Bronchial epithelial cell (primary cell): ENCODE data around the gene SLC45A1. TPM values are rescaled to one million over a fixed set of nuclear protein-coding genes. Genes with fewer than 3 reads are reported as not detected.

Experiments
- DNase-seq: peaks from one replicate; pipeline ENCODE4 v3.0.0-alpha.2; 2010; ENCODE audit warnings: low read depth
- FAIRE-seq: peaks from 2 replicates; lab custom pipeline; 2011; peaks lifted over from hg19 to GRCh38; lab: Jason Lieb, UNC
- H3K27me3 ChIP-seq: 2 replicates; pipeline ENCODE4 v1.5.1; 2011; ENCODE audit warnings: low read length; ENCODE audit not compliant: control insufficient read depth, insufficient read depth
- H3K36me3 ChIP-seq: 2 replicates; pipeline ENCODE4 v1.5.1; 2011; ENCODE audit warnings: low read length; ENCODE audit not compliant: control insufficient read depth, insufficient read depth
- H3K4me3 ChIP-seq: 2 replicates; pipeline ENCODE4 v1.5.1; 2011; ENCODE audit warnings: mild to moderate bottlenecking, low read depth, low read length, control low read depth
- total RNA-seq: library from RNA; depleted of rRNA; stranded (reverse); fragments of >200 nt; gene quantifications from 2 replicates; pipeline ENCODE4 v1.2.1, GENCODE V29; 2014
- TF ChIP-seq, protein P1 (sequence below): IDR thresholded peaks from 2 replicates; pipeline ENCODE4 v1.5.1; 2011; ENCODE audit warnings: mild to moderate bottlenecking, moderate library complexity, low read length, control low read depth, inconsistent platforms; ENCODE audit not compliant: insufficient read depth, severe bottlenecking

Gene SLC45A1
- total RNA-seq, 1 donor from 2014 or later = 0.26 TPM

DNA sequence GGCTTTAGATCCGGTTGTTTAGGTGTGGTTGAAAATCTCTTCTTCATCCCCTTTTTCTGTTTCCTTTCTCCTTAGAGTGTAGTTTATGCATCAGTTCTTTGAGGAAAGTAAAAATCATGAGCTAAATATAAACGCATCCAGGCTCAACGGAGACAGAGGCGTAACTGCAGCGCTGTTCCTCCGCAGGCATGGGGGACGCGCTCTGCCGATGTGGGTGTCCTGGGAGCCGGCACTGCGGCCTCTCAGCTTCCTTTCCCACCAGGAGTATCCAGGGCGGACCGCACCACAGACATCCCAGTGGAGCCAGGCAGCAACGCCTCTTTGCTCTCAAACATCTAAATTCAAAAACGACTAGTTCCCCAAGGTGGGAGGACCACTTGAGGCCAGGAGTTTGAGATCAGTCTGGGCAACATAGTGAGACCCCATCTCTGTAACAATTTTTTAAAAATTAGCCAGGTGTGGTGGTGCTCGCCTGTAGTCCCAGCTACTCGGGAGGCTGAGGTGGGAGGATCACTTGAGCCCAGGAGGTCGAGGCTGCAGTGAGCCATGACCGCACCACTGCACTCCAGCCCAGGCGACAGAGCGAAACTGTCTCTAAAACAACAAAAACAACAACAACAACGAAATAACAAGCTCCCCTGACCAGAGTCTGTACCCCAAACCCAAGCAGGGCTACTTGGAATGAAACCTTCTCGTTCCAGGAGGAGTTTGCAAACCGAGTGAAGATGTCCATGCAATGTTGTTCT lies 16.4 kb downstream of the SLC45A1 start:
- H3K36me3 ChIP-seq = no peaks in the 10 kb centered on the region
- H3K27me3 ChIP-seq = no peaks in the 10 kb centered on the region
- no peak overlapping the region for H3K4me3 ChIP-seq
- FAIRE-seq (no peak), DNase-seq (no peak)
- TF ChIP-seq, protein P1, sequence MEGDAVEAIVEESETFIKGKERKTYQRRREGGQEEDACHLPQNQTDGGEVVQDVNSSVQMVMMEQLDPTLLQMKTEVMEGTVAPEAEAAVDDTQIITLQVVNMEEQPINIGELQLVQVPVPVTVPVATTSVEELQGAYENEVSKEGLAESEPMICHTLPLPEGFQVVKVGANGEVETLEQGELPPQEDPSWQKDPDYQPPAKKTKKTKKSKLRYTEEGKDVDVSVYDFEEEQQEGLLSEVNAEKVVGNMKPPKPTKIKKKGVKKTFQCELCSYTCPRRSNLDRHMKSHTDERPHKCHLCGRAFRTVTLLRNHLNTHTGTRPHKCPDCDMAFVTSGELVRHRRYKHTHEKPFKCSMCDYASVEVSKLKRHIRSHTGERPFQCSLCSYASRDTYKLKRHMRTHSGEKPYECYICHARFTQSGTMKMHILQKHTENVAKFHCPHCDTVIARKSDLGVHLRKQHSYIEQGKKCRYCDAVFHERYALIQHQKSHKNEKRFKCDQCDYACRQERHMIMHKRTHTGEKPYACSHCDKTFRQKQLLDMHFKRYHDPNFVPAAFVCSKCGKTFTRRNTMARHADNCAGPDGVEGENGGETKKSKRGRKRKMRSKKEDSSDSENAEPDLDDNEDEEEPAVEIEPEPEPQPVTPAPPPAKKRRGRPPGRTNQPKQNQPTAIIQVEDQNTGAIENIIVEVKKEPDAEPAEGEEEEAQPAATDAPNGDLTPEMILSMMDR = no peak

DNA sequence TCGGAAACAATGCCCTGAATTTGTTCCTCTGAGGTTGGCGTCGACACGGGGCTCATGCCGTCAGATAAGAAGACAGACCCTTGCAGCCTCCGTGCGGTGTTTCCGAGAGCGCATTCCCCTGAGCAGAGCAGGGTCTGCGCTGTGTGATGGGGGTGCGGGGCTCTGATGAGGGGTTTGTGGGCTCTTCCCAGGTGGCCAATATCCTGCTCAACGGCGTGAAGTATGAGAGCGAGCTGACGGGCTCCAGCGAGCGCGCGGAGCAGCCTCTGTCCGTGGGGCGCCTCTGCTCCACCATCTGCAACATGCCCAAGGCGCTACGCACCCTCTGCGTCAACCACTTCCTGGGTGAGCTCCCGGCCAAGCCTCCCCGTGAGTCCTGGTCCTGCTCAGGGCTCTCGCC lies 17.3 kb downstream of the SLC45A1 start:
- FAIRE-seq (no peak), DNase-seq (no peak)
- TF ChIP-seq, protein P1 = no peak
- no peaks in the 10 kb centered on the region for H3K36me3 ChIP-seq
- H3K27me3 ChIP-seq = no peaks in the 10 kb centered on the region
- H3K4me3 ChIP-seq = no peak overlapping the region

DNA sequence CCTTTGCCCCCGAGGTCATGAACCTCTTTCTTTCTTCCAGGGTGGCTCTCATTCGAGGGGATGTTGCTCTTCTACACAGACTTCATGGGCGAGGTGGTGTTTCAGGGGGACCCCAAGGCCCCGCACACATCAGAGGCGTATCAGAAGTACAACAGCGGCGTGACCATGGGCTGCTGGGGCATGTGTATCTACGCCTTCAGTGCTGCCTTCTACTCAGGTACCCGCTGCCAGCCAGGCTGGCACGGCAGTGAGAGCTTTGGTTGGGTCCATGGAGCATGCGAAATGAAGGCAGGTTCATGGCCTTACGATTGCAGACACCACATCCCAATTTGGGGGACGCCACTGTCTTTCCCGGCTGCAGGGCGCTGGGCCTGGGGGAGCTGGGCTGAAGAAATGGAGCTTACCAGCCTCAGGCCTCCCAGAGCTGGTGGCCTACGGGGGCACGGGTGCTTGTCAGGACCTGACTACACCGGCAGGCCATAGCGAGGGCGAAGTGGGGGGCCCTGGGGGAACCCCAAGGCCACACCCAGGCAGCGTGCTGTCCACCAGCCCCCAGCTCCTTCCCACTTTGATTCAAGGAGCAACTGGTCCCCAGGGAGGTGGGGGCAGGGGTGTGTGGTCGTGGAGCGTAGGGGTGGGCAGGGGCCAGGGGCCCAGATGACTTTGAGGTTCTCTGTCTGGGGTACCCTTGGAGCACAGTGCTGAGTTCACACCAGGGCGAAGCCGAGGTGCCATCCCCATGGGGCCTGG lies 20.0 kb downstream of the SLC45A1 start:
- Histone ChIP-seq H3K27me3 (no peaks in the 10 kb centered on the region), H3K36me3 (no peaks in the 10 kb centered on the region), H3K4me3 (no peak overlapping the region)
- FAIRE-seq = no peak
- no peak for DNase-seq
- TF ChIP-seq, protein P1 = no peak

DNA sequence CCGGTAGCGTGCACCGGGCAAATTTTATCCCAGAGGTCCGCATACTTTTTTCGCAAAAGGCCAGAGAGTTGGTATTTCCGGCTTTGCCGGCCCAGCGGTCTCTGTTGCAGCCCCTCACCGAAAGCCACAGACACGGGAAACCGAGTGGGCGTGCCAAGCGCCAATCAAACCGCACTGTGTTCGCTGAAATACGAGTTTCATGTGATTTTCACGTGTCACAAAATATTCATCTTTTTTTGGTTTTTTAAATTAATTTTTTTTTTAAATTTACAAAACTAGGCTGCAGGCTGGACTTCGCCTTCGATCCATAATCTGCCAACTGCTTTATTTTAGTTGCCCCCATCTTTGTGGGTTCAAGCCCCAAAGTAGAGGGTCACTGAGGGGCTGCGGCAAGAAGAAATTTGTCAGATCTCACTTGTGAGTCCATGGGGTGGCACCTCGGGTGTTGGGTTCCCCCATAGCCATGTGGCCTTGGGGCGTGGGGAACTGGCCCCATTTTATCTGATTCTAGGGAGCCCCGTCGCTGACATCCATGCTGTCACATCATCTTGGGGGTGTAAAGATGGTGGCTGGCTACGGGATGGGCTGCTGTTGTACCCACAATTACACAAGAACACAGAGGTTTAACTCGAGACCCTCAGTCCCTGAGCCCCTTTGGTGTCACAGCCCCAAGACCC lies 20.8 kb downstream of the SLC45A1 start:
- FAIRE-seq (no peak), DNase-seq (no peak)
- TF ChIP-seq, protein P1 = no peak
- no peaks in the 10 kb centered on the region for H3K27me3 ChIP-seq
- H3K36me3 ChIP-seq = no peaks in the 10 kb centered on the region
- no peak overlapping the region for H3K4me3 ChIP-seq

DNA sequence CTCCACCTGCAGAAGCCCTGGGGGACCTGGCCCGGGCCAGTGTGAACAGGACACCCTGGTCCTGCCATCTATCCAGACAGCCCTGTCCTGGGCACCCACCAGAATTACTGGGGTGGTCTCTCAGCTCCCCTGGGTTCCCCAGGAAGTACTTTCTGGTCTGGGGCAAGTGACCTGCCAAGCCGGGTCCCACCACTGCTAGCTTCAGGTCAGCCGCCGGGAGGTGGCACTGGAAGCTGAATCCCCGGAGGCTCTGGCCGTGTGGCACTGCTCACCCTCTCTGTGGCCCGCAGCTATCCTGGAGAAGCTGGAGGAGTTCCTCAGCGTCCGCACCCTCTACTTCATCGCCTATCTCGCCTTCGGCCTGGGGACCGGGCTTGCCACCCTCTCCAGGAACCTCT lies 21.3 kb downstream of the SLC45A1 start:
- Histone ChIP-seq H3K4me3 (no peak overlapping the region), H3K36me3 (no peaks in the 10 kb centered on the region), H3K27me3 (no peaks in the 10 kb centered on the region)
- no peak for DNase-seq
- TF ChIP-seq, protein P1 = no peak
- no peak for FAIRE-seq
